ENCODE results near the gene RFTN1.
A peak's percentile ranks its signal among the peaks of the same experiment; 100 is the strongest.

RFTN1 gene

DNA sequence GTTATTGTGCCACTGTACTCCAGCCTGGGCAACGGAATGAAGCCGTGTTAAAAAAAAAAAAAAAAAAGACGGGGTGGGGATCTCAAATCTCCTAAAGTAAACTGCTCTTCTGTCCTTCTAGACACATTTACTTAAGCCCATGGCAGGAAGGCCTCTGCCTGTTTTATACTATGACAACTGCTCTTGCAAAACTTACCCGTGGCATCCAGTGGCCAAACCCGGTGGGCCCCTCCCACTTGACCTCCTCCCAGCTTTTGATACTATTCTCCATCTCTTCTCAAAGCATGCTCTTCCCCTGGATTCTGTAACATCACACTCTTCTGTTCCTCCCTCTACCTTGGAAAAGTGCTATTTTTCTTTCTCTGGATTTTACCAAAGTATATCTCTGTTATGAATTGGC is 112.2 kb downstream of the RFTN1 start:
- Histone ChIP-seq H3K9me3 (ENCODE audit: control extremely low read depth in 1 of 5, control insufficient read depth in 4 of 5, insufficient read depth in 2 of 5, low read depth in 1 of 5, low read length in 4 of 5) (no peaks in the 10 kb centered on the region), H3K36me3 (ENCODE audit: control insufficient read depth in 4 of 4, insufficient read depth in 4 of 4, low read length in 3 of 4) (peaks cover 5 to 25% (median 19%) of the 10 kb centered on the region in 4 experiments), H3K27ac (ENCODE audit: insufficient read depth in 1 of 2, low read depth in 1 of 2, low read length in 2 of 2, poor library complexity in 1 of 2, severe bottlenecking in 2 of 2) (no peak overlapping the region), H3K4me3 (ENCODE audit: control insufficient read depth in 1 of 7, extremely low read depth in 1 of 7, insufficient read depth in 4 of 7, low read depth in 2 of 7, low read length in 6 of 7) (no peak overlapping the region), H3K27me3 (replicated peaks in 2 of 5; ENCODE audit: control insufficient read depth in 4 of 5, insufficient read depth in 5 of 5, low read length in 4 of 5) (no peaks in the 10 kb centered on the region), H3K4me1 (ENCODE audit: control extremely low read depth in 1 of 4, control insufficient read depth in 4 of 4, insufficient read depth in 4 of 4, low read length in 3 of 4) (no peaks in the 10 kb centered on the region)
- ChIA-PET POLR2A (no interaction called here), CTCF (no interaction called here)
- no peak for DNase-seq
- 98% methylated on average over 4 of the region's 5 CpGs for WGBS (ENCODE audit: insufficient coverage)

DNA sequence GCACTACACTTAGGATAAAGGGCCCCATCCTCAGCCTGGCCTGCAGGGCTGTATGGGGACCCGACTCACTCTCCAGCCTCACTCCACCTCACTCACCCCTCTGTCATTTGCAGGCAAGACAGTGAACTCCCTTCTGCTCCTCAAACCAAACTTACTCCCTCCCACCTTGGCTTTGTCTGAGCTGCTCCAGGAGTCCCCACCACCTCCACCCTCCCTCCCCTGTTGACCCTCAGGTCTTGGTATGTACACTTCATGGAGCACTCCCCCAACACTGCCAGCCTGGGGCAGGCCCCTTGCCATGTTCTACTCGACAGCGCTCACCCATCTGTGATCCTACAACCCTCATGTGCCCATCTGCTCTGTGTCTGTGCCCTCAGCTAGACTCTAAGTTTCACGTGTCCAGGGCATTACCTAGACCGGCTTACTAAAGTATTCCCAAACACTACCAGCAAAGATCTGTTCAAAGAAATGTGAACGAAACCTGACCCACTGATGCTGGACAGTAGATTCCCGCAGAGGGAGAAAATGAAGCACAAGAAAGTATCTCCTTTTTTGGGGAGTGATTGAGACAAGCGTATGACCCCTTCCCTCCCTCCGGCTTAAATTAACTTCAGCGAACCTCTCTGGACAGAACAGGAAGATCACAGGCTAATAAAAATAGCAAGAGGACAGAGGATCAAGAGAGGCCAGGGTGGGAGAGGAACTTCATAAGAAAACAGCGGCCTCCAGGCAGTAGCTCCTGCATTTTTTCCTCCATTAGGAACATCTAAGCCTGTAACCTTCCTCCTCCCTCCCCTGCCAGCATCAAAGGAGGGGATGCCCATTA is 113.2 kb downstream of the RFTN1 start:
- peaks cover 0 to under 1% (median 0%) of the 10 kb centered on the region in 4 experiments for H3K4me1 ChIP-seq (ENCODE audit: control extremely low read depth in 1 of 4, control insufficient read depth in 4 of 4, insufficient read depth in 4 of 4, low read length in 3 of 4)
- H3K27ac ChIP-seq (ENCODE audit: insufficient read depth in 1 of 2, low read depth in 1 of 2, low read length in 2 of 2, poor library complexity in 1 of 2, severe bottlenecking in 2 of 2): no peak overlapping the region
- H3K27me3 ChIP-seq (replicated peaks in 2 of 5; ENCODE audit: control insufficient read depth in 4 of 5, insufficient read depth in 5 of 5, low read length in 4 of 5): no peaks in the 10 kb centered on the region
- ChIA-PET CTCF (no interaction called here), POLR2A (no interaction called here)
- H3K4me3 ChIP-seq (ENCODE audit: control insufficient read depth in 1 of 7, extremely low read depth in 1 of 7, insufficient read depth in 4 of 7, low read depth in 2 of 7, low read length in 6 of 7): no peak overlapping the region
- H3K36me3 ChIP-seq (ENCODE audit: control insufficient read depth in 4 of 4, insufficient read depth in 4 of 4, low read length in 3 of 4): peaks cover 2 to 25% (median 17%) of the 10 kb centered on the region in 4 experiments
- H3K9me3 ChIP-seq (ENCODE audit: control extremely low read depth in 1 of 5, control insufficient read depth in 4 of 5, insufficient read depth in 2 of 5, low read depth in 1 of 5, low read length in 4 of 5): no peaks in the 10 kb centered on the region
- WGBS (ENCODE audit: insufficient coverage): 89% methylated on average over 10 of the region's 11 CpGs
- DNase-seq: no peak

DNA sequence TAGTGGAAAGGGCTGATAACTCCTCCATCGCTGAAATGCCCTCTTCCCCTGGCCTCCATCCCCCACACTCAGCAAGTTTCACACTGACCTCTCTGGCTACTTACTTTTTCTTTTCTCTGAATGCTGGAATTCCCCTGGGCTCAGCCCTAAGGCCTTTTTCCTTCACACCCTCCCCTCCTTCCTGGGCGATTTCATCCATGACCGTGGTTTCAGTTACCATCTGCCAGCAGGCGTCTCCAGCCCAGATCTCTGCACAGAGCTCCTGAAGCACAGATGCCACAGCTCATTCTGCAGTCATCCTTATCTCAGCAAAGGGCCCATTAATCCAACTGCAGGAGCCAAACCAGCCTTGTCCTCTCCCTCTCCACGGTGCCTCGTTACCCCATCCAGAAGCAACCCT is 114.0 kb downstream of the RFTN1 start:
- Histone ChIP-seq H3K27ac (ENCODE audit: insufficient read depth in 1 of 2, low read depth in 1 of 2, low read length in 2 of 2, poor library complexity in 1 of 2, severe bottlenecking in 2 of 2) (no peak overlapping the region), H3K4me1 (ENCODE audit: control extremely low read depth in 1 of 4, control insufficient read depth in 4 of 4, insufficient read depth in 4 of 4, low read length in 3 of 4) (peaks cover 0 to 4% (median 0%) of the 10 kb centered on the region in 4 experiments), H3K27me3 (replicated peaks in 2 of 5; ENCODE audit: control insufficient read depth in 4 of 5, insufficient read depth in 5 of 5, low read length in 4 of 5) (no peaks in the 10 kb centered on the region), H3K36me3 (ENCODE audit: control insufficient read depth in 4 of 4, insufficient read depth in 4 of 4, low read length in 3 of 4) (peaks cover 2 to 25% (median 17%) of the 10 kb centered on the region in 4 experiments), H3K9me3 (ENCODE audit: control extremely low read depth in 1 of 5, control insufficient read depth in 4 of 5, insufficient read depth in 2 of 5, low read depth in 1 of 5, low read length in 4 of 5) (no peaks in the 10 kb centered on the region), H3K4me3 (ENCODE audit: control insufficient read depth in 1 of 7, extremely low read depth in 1 of 7, insufficient read depth in 4 of 7, low read depth in 2 of 7, low read length in 6 of 7) (no peak overlapping the region)
- CTCF ChIA-PET: interaction anchor here (1.1 kb wide), 1 partner anchor 101 kb away, joined by 3 read pairs; no protein-coding TSS in a partner anchor
- POLR2A ChIA-PET: no interaction called here
- WGBS (ENCODE audit: insufficient coverage): 85% methylated on average over 2 of the region's 6 CpGs
- DNase-seq: no peak

DNA sequence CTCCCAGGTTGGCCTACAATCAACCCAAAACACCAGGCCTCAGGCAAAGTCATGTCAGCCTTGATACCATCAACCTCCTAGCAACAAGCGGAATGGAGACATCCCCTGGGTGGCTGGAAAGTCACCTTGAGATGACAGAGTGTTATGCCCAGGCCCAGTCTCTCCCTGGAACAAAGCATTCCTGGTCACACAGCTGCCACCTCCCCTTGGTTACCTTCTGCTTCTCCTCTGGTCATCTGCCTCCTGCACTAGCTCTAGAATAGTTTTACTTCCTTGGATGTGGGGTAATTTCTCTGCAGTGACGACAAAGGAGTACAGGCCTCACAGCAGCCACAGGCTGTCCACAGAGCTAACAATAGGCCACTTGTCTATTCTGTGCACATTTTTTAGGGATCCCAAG is 114.9 kb downstream of the RFTN1 start:
- H3K27ac ChIP-seq (ENCODE audit: insufficient read depth in 1 of 2, low read depth in 1 of 2, low read length in 2 of 2, poor library complexity in 1 of 2, severe bottlenecking in 2 of 2): no peak overlapping the region
- POLR2A ChIA-PET: no interaction called here
- peaks cover 0 to 4% (median 0%) of the 10 kb centered on the region in 4 experiments for H3K4me1 ChIP-seq (ENCODE audit: control extremely low read depth in 1 of 4, control insufficient read depth in 4 of 4, insufficient read depth in 4 of 4, low read length in 3 of 4)
- no peaks in the 10 kb centered on the region for H3K27me3 ChIP-seq (replicated peaks in 2 of 5; ENCODE audit: control insufficient read depth in 4 of 5, insufficient read depth in 5 of 5, low read length in 4 of 5)
- CTCF ChIA-PET: interaction anchor here (1.1 kb wide), 1 partner anchor 102 kb away, joined by 3 read pairs; no protein-coding TSS in a partner anchor
- H3K36me3 ChIP-seq (ENCODE audit: control insufficient read depth in 4 of 4, insufficient read depth in 4 of 4, low read length in 3 of 4): peaks cover 2 to 25% (median 17%) of the 10 kb centered on the region in 4 experiments
- DNase-seq: no peak
- whole genome bisulfite sequencing (ENCODE audit: insufficient coverage): 0% methylated on average over 1 of the region's 2 CpGs
- no peaks in the 10 kb centered on the region for H3K9me3 ChIP-seq (ENCODE audit: control extremely low read depth in 1 of 5, control insufficient read depth in 4 of 5, insufficient read depth in 2 of 5, low read depth in 1 of 5, low read length in 4 of 5)
- H3K4me3 ChIP-seq (ENCODE audit: control insufficient read depth in 1 of 7, extremely low read depth in 1 of 7, insufficient read depth in 4 of 7, low read depth in 2 of 7, low read length in 6 of 7): no peak overlapping the region

DNA sequence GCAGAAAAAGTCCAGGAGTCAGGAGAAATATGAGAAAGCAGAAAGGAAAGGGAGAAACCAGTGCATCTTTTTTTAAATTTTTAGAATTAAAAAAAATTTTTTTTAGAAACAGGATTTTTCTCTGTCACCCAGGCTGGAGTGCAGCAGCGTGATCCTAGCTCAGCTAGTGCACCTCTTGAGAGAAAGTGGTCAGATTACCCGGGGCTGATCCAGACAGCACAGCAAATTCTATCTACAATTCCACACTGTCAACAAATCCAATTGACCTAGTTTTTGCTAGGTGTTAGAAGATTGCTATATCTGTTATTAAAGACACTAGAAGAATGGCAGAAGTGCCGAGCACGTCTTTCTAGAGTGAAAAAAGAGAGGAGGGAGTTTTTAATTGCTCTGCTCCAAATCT is 117.3 kb downstream of the RFTN1 start:
- CTCF ChIA-PET: no interaction called here
- Histone ChIP-seq H3K27me3 (replicated peaks in 2 of 5; ENCODE audit: control insufficient read depth in 4 of 5, insufficient read depth in 5 of 5, low read length in 4 of 5) (no peaks in the 10 kb centered on the region), H3K4me3 (ENCODE audit: control insufficient read depth in 1 of 7, extremely low read depth in 1 of 7, insufficient read depth in 4 of 7, low read depth in 2 of 7, low read length in 6 of 7) (no peak overlapping the region), H3K9me3 (ENCODE audit: control extremely low read depth in 1 of 5, control insufficient read depth in 4 of 5, insufficient read depth in 2 of 5, low read depth in 1 of 5, low read length in 4 of 5) (peaks cover 0 to 3% (median 0%) of the 10 kb centered on the region in 5 experiments), H3K27ac (ENCODE audit: insufficient read depth in 1 of 2, low read depth in 1 of 2, low read length in 2 of 2, poor library complexity in 1 of 2, severe bottlenecking in 2 of 2) (no peak overlapping the region), H3K36me3 (ENCODE audit: control insufficient read depth in 4 of 4, insufficient read depth in 4 of 4, low read length in 3 of 4) (peaks cover 0 to 16% (median 9%) of the 10 kb centered on the region in 4 experiments), H3K4me1 (ENCODE audit: control extremely low read depth in 1 of 4, control insufficient read depth in 4 of 4, insufficient read depth in 4 of 4, low read length in 3 of 4) (peaks cover 0 to 4% (median 0%) of the 10 kb centered on the region in 4 experiments)
- DNase-seq: no peak
- 100% methylated on average over 1 of the region's 4 CpGs for WGBS (ENCODE audit: insufficient coverage)
- POLR2A ChIA-PET: no interaction called here

DNA sequence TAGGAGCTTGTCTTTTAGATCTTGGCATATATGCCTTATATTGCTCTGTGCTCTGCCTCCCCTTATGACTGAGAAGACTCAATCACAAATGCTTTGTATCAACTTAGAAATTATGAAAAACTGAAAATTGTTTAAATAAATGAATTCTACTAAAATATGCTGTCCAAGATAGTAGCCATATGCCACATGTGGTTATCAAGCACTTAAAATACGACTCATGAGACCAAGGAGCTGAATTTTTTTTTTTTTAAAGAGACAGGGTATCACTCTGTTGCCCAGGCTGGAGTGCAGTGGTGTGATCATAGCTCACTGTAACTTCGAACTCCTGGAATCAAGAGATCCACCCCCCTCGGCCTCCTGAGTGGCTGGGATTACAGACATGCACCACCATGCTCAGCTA is 118.3 kb downstream of the RFTN1 start:
- Histone ChIP-seq H3K9me3 (ENCODE audit: control extremely low read depth in 1 of 5, control insufficient read depth in 4 of 5, insufficient read depth in 2 of 5, low read depth in 1 of 5, low read length in 4 of 5) (peaks cover 0 to 3% (median 0%) of the 10 kb centered on the region in 5 experiments), H3K27ac (ENCODE audit: insufficient read depth in 1 of 2, low read depth in 1 of 2, low read length in 2 of 2, poor library complexity in 1 of 2, severe bottlenecking in 2 of 2) (no peak overlapping the region), H3K36me3 (ENCODE audit: control insufficient read depth in 4 of 4, insufficient read depth in 4 of 4, low read length in 3 of 4) (peaks cover 0 to 16% (median 9%) of the 10 kb centered on the region in 4 experiments), H3K4me1 (ENCODE audit: control extremely low read depth in 1 of 4, control insufficient read depth in 4 of 4, insufficient read depth in 4 of 4, low read length in 3 of 4) (peaks cover 0 to 4% (median 0%) of the 10 kb centered on the region in 4 experiments), H3K4me3 (ENCODE audit: control insufficient read depth in 1 of 7, extremely low read depth in 1 of 7, insufficient read depth in 4 of 7, low read depth in 2 of 7, low read length in 6 of 7) (no peak overlapping the region), H3K27me3 (replicated peaks in 2 of 5; ENCODE audit: control insufficient read depth in 4 of 5, insufficient read depth in 5 of 5, low read length in 4 of 5) (no peaks in the 10 kb centered on the region)
- DNase-seq: peak; percentile 9 to 59 (median 37)
- POLR2A ChIA-PET: interaction anchor here (0.6 kb wide), 1 partner anchor 36 kb away, joined by 4 read pairs; no protein-coding TSS in a partner anchor
- CTCF ChIA-PET: interaction anchor here (0.6 to 1.5 kb wide), 3 partner anchors 11 to 82 kb away, joined by 3 to 4 read pairs (median 4); no protein-coding TSS in a partner anchor
- no CpG with 5 or more reads among the region's 3 CpGs for WGBS (ENCODE audit: insufficient coverage)

DNA sequence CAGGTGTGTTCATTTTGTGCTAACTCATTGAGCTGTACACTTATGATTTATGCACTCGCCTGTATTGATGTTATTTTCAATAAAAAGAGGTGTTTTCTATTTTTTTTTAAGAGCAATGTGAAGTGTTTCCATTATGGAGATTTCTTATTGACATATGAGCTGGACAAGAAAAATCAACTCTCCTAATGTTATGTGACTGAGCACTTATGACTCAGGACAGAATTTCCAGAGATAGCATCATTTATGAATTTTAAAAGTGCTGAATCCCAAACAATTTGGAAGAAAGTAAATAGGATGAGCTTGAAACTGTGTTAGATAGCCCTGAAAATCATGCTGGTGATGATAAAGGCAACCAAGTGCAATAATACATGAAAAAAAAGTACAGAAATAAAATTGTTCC is 118.9 kb downstream of the RFTN1 start:
- Histone ChIP-seq H3K9me3 (ENCODE audit: control extremely low read depth in 1 of 5, control insufficient read depth in 4 of 5, insufficient read depth in 2 of 5, low read depth in 1 of 5, low read length in 4 of 5) (peaks cover 0 to 3% (median 0%) of the 10 kb centered on the region in 5 experiments), H3K4me3 (ENCODE audit: control insufficient read depth in 1 of 7, extremely low read depth in 1 of 7, insufficient read depth in 4 of 7, low read depth in 2 of 7, low read length in 6 of 7) (no peak overlapping the region), H3K27ac (ENCODE audit: insufficient read depth in 1 of 2, low read depth in 1 of 2, low read length in 2 of 2, poor library complexity in 1 of 2, severe bottlenecking in 2 of 2) (no peak overlapping the region), H3K27me3 (replicated peaks in 2 of 5; ENCODE audit: control insufficient read depth in 4 of 5, insufficient read depth in 5 of 5, low read length in 4 of 5) (no peaks in the 10 kb centered on the region), H3K36me3 (ENCODE audit: control insufficient read depth in 4 of 4, insufficient read depth in 4 of 4, low read length in 3 of 4) (peaks cover 0 to 18% (median 11%) of the 10 kb centered on the region in 4 experiments), H3K4me1 (ENCODE audit: control extremely low read depth in 1 of 4, control insufficient read depth in 4 of 4, insufficient read depth in 4 of 4, low read length in 3 of 4) (peaks cover 0 to 4% (median 0%) of the 10 kb centered on the region in 4 experiments)
- WGBS (ENCODE audit: insufficient coverage): no CpG with 5 or more reads among the region's 1 CpG
- ChIA-PET CTCF (interaction anchor here (0.6 to 1.5 kb wide), 3 partner anchors 10 to 83 kb away, joined by 3 to 4 read pairs (median 4); no protein-coding TSS in a partner anchor), POLR2A (interaction anchor here (0.6 kb wide), 1 partner anchor 37 kb away, joined by 4 read pairs; no protein-coding TSS in a partner anchor)
- no peak for DNase-seq
